H1 (cell line): ENCODE data around the gene GRM5. TPM values are rescaled to one million over a fixed set of nuclear protein-coding genes. Genes with fewer than 3 reads are reported as not detected.

Source experiments
- CHD2 ChIP-seq: IDR thresholded peaks from 2 replicates; pipeline ENCODE4 v1.6.1; 2012; ENCODE audit warnings: low read length, improper control_type of control experiment
- SRF ChIP-seq: IDR thresholded peaks from 2 replicates; pipeline ENCODE4 v1.6.1; 2011; ENCODE audit warnings: mild to moderate bottlenecking, low read depth, low read length, moderate library complexity
- polyA plus RNA-seq, 7 experiments: library from polyadenylated mRNA; depleted of rRNA in 3 of 7; stranded (reverse) in 5 of 7; unstranded in 2 of 7; fragments of >200 nt in 5 of 7; fragments of 200-250 nt in 2 of 7; gene quantifications; 1 replicate in 5 of 7; 2 replicates in 1 of 7; 4 replicates in 1 of 7; pipeline versions ENCODE4 v1.2.1 to v1.2.3, GENCODE V29; 2011 to 2013; ENCODE audit warnings: missing spikeins in 2 of 7, mixed read lengths in 2 of 7
- total RNA-seq: library from RNA; stranded (reverse); fragmentation: NEBNext Ultra II Directional; extraction: Animal tissue kit (Norgen Biotek cat#: 25700); gene quantifications from 2 replicates; pipeline ENCODE4 v1.2.1, GENCODE V29; 2021

The GRM5 gene
- total and polyA plus RNA-seq, 2 of the 8 experiments (the other 6 are each of a cell fraction or from before 2014, with no cell fraction given) = 0.15 to 0.43 TPM

DNA sequence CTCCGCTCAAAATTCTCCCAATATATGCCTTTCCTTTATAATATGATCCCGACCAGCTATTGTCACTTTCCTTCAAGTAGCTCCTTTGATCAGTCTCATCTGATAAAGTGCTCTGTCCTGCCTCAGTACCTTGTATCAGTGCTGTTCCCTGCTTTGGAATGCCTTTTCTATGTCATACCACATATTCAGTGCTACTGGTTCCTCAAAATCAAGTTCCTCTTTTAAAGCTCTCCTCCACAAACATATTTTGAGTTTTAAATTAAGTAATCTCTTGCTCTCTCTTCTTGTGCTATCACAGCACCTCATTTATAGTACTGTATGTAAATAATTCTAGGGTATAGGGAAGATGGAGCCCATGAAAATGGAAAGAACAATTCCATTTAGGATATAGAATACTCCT, 591.1 kb downstream of the GRM5 start (continued):
- TF ChIP-seq CHD2 (no peak), SRF (no peak)
